Stimulated activated CD4-positive, alpha-beta T cell treated with anti-CD3 and anti-CD28 coated beads, Interleukin-4, amount 100 ng/mL, for 24 hours (primary cell): ENCODE results near the gene XDH.

Experiments used
- DNase-seq: peaks from one replicate; pipeline ENCODE4 v3.0.0-alpha.2; 2020

The XDH gene

GRCh38 chr2:31414601-31415241 lies at the start of gene XDH:
Gene XDH (minus strand): TSS chr2:31414742. CDS start chr2:31414666, 76 bp downstream.
- no peak for DNase-seq

- no peak for DNase-seq
Observed at GRCh38 chr2:31457651-31458050, 43.1 kb upstream of the XDH start.

- DNase-seq, result no peak
Observed at GRCh38 chr2:31446848-31447247, 32.3 kb upstream of the XDH start.

GRCh38 chr2:31442376-31442775 lies 27.8 kb upstream of the XDH start:
- no peak for DNase-seq

GRCh38 chr2:31440764-31441163 lies 26.2 kb upstream of the XDH start:
- DNase-seq, result no peak

GRCh38 chr2:31434911-31435310 lies 20.4 kb upstream of the XDH start:
- no peak for DNase-seq

GRCh38 chr2:31433541-31433940 lies 19.0 kb upstream of the XDH start:
- DNase-seq, result no peak

- DNase-seq, result no peak
Observed at GRCh38 chr2:31430439-31431165, 16.1 kb upstream of the XDH start.

- peak; percentile 33 for DNase-seq
Observed at GRCh38 chr2:31429759-31430438, 15.4 kb upstream of the XDH start.

GRCh38 chr2:31429040-31429439 lies 14.5 kb upstream of the XDH start:
- DNase-seq, result no peak

- no peak for DNase-seq
Observed at GRCh38 chr2:31428001-31428418, 13.5 kb upstream of the XDH start.

- DNase-seq, result no peak
Observed at GRCh38 chr2:31426096-31426495, 11.6 kb upstream of the XDH start.

GRCh38 chr2:31421634-31422033 lies 7.1 kb upstream of the XDH start:
- DNase-seq, result no peak

- DNase-seq, result no peak
Observed at GRCh38 chr2:31420936-31421335, 6.4 kb upstream of the XDH start.

GRCh38 chr2:31419386-31419785 lies 4.8 kb upstream of the XDH start:
- DNase-seq, result no peak

- DNase-seq, result no peak
Observed at GRCh38 chr2:31415421-31415820, 879 bp upstream of the XDH start.

- DNase-seq, result no peak
Observed at GRCh38 chr2:31413862-31414550, 536 bp downstream of the XDH start.

GRCh38 chr2:31413025-31413424 lies 1.5 kb downstream of the XDH start:
- DNase-seq, result no peak

- no peak for DNase-seq
Observed at GRCh38 chr2:31411771-31412170, 2.8 kb downstream of the XDH start.

- DNase-seq, result no peak
Observed at GRCh38 chr2:31406593-31407385, 7.8 kb downstream of the XDH start.

GRCh38 chr2:31404827-31405226 lies 9.7 kb downstream of the XDH start:
- DNase-seq, result no peak

GRCh38 chr2:31404302-31404701 lies 10.2 kb downstream of the XDH start:
- DNase-seq, result no peak

- no peak for DNase-seq
Observed at GRCh38 chr2:31402388-31402787, 12.2 kb downstream of the XDH start.
